ENCODE data around the gene MYO5B.

The MYO5B gene

GRCh38 chr18:50006470-50007046, 188.4 kb downstream of the MYO5B start:
- DNase-seq, result peak; percentile 18

DNA sequence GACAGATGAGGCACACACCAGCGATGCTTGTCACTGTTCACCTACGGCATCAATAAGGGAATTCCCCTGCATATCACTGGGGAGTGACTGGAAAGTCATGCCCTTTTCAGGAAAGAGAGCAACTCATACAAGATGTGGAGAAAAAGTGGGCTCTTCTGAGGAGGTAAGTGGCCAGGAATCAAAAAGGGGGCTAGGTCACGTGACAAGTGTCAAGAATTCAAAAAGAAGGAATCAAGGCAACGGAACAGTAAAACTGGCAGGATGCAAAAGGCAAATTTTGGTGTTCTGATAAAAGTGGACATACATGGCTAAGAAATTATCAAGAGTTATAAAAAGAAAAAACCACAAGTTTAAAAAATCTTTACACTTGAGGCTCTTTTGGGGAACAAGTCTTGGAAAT, 190.9 kb downstream of the MYO5B start:
- no peak for DNase-seq

GRCh38 chr18:50002781-50003180, 192.2 kb downstream of the MYO5B start:
- no peak for DNase-seq

DNA sequence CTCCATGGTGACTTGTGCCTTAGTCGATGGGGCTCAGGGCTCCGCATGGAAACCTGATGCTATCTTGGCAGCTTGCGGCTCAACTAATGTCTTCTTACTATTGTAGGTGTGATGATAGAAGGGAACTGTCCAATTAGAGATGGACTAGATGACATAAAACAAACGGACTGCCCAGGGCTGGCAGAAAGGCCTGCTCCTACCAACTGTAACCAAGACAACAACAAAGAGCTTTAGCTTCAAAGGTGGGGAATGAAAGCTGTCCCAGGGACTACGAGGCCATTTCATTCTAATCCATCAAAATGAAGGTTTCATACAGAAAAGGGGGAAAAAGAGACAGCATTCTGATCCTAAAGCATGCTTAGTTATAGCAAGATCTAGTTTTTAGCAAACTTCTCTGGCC, 194.7 kb downstream of the MYO5B start:
- no peak for DNase-seq

GRCh38 chr18:49999128-49999527, 195.8 kb downstream of the MYO5B start:
- DNase-seq, result no peak

GRCh38 chr18:49997558-49997957, 197.4 kb downstream of the MYO5B start:
- no peak for DNase-seq

DNA sequence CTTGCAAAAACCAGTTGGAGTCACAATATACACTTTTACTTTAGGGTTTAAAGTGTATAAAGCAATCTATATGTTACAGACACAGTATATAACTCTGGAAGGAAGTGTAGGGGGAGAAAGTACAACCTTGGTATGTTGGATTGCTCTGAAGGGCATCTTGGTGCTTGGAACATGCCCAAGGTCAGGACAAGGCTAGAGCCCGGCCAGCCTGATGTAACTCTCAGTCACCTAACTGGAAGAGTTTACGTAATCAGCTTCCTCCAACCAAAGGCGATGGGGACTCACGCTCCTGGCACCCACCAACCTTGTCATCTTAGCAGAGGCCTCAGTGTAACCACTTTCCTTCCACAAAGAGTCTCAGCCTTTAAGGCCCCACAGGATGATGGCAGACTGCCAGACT, 200.5 kb downstream of the MYO5B start:
- no peak for DNase-seq

DNA sequence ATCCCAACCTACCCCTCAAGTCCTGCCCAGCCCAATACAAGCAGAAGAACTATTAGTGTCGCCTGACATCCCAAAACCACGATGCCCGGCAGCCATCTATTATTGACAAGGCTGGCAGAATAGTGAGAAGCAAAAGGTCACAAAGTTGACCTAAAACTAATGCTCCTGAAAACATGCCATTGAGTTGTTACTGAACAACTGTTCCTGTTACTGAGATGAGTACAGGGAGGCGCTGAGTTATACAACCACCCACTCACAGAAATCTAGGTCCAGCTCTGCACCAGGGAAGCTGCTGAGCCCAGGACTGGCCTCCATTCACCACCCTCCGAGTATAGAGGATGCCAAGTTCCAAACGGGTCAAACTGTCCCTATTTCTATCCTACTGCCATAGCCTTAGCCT, 201.6 kb downstream of the MYO5B start:
- DNase-seq, result no peak

DNA sequence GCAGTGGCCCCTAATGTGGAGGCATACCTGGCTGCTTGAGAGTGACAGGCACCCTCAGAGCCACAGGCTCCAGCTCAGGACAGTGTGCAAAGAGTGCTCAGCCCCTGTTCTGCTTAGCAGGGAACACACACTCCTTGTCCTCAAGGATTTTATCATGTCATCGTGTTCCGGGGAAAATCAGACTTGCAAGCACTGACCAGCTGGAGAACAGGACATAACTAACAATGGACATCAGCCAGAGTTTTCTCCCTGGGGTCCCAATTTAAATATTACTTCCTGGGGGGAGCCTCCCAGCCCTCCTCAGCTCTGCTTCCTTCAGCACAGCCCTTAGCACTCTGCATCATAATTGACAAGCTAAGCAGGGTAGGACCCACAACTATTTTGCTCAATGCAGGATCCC, 206.2 kb downstream of the MYO5B start:
- no peak for DNase-seq

DNA sequence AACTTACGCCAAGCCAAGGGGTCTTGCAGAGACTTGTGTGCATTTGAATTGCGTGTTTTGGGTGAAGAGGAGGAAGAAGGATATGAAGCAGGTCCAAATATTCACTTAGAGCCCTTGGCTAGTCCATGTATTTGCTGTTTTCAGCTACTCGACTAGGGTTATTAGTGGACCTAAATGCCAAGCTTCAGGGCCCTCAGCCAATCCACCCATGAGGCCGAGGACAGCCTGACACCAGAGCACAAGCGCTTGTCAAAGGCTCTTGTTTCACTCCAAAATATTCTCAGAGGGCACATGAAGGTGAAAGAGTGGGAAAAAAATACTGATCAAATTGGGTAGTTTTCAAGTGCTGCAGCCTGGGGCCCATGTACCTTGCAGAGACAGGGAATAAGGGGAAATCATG, 206.8 kb downstream of the MYO5B start:
- no peak for DNase-seq

DNA sequence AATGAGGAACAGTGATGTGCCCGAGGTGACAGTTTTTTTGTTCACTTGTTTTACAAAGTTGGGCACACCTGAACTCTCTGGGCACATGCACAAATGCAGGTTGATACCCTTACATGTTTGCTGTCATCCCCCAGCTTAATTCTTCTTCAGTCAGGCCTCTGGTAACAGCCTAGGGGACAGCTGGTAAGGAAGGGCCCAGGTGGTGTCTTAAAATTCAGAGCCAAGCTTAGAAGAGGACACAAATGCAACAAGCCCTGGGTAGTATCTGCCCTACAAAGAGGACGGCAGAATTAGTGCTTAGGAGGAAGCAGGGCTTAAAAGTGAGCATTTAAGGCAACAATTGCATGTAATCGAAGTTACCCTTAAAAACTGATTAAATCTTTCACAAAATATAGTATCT, 209.7 kb downstream of the MYO5B start:
- DNase-seq, result no peak

GRCh38 chr18:49980896-49981295, 214.1 kb downstream of the MYO5B start:
- no peak for DNase-seq

DNA sequence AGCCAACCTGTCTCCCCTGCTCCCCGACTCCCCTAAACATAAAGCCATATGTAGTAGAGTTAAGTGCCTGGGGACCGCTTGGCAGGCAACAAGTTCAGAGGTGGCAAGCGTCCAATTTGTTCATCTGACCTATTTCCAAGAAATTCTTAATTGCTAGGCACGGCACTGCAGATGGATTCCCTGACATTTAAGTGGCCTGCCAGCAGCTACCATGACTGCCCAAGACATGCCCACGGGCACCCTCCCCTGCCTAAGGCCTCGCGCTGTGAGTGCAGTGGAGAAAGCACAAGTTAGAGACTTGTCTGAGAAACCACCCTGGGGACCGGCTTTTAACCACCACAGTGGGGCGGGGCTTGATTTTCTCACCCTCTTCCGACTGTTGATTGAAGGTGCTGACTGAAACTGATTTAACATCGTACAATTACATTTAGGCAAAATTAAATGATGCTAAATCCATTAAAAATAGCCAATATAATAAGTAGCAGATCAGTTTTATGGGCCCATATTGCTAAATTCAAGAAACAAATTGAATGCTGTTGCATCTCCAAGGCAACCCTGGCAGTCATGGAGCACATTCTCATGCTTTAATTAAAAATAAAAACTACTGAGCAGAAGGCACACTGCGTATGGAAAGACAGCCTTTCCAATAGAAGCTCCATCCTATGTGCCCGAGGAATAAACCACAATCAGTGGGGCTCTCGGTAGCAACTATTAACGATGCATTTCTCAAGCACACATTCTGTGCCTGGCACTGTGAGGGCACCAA, 218.0 kb downstream of the MYO5B start:
- DNase-seq, result no peak

DNA sequence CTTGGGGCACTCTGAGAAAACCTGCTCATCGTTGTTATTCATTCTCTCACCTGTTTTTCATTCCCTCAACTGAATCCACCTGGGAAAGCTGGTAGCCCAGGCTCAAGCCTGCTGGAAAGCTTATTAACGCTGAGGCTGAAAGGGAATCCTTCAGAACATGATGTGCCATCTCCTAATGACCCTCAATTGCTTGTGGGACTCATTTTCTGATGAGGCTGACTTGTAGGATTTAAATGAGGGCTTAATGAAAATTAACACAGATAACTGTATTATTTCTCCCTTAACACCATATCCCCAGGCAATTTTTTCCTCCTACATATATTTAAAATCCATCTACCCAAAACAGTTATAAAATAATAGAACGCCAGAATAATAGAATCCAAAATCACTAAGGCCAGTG, 218.9 kb downstream of the MYO5B start:
- DNase-seq, result no peak

GRCh38 chr18:49974079-49974478, 220.9 kb downstream of the MYO5B start:
- DNase-seq, result no peak

DNA sequence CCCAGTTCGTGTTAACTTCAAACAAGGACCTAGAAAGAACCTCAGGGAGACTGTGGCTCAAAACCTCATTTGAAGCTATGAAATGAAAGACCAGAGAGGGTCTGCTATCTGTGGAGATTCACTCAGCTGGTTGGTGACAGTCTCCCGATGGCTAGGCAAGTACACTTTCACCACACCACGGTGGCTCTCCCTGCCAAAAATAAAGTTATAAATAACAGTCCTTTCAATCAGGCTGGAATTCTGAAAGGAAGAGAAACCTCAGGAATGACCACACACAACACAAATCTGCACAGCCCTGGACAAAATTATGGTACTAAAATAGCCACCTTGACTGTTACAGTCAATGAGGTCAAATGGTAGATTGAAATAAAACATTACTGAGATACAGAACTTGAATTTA, 221.4 kb downstream of the MYO5B start:
- no peak for DNase-seq

- no peak for DNase-seq
These were observed 222.4 kb downstream of the MYO5B start for GRCh38 chr18:49972535-49972934.

- no peak for DNase-seq
These were observed 223.5 kb downstream of the MYO5B start for GRCh38 chr18:49971462-49971861.

- no peak for DNase-seq
These were observed 224.6 kb downstream of the MYO5B start for GRCh38 chr18:49970319-49970718.

DNA sequence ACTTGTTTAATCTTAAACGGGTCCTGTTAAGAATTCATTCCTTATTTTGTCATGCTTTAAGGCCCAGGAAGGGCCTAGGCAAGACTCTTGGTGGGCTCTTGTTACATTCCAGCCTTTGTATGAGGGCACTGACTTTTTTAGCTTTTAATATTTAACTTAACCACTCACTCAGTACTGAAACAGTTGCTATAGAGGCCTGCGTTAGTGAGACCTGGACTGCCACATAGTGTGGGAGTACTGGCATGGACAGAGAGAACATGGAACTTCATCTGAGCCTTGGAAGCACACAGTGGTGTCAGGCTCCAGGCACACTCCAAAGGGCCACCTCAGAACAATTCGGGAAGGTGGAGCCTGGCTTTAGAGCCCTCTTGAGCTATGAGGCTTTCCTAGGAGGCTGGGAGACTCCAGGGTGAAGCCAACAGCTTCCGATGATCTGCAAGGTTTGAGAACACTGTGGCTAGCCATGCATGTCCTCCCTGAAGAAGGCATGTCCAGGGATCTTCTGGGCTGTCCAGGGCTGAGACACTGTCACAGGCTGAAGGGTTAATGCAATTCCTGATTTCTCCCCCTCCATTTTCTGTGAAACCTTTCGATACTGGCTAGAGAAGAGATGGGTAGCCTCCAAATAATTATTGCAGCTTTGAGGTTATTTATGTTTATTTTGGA, 226.2 kb downstream of the MYO5B start:
- DNase-seq, result no peak

- DNase-seq, result no peak
These were observed 227.2 kb downstream of the MYO5B start for GRCh38 chr18:49967636-49968313.

- DNase-seq, result no peak
These were observed 227.8 kb downstream of the MYO5B start for GRCh38 chr18:49967171-49967570.

DNA sequence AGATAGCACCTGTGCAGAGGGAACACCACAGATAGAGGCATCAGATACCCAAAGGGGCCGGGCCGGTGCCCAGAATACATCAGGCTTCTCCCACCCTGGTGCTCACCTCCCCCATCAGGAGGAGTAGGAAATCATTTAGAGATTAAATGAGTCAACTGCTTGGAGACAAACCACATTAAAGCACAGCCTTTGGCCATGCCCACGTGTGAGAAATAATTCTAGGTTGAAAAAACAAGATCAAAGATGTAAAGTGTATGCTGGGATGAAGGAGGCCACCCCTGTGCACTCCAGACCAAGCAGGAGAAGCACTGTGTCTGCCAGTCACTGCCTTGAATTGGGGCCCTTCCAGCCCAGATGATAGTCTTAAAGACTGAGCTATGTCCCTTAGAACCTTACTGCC, 228.9 kb downstream of the MYO5B start:
- DNase-seq, result no peak

DNA sequence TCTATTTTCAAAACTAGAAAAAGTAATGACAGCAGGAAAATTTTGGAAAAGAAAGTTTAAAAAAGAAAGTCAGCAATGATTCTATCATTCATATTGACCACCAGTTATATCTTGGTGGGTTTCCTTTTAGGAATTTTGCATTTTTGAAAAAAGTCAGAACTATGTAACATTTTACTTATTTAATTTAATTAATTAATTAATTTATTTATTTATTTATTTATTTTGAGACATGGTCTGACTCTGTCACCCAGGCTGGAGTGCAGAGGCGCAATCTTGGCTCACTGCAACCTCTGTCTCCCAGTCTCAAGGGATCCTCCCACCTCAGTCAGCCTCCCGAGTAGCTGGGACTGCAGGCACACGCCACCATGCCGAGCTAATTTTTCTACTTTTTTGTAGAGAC, 231.7 kb downstream of the MYO5B start:
- no peak for DNase-seq
